Left lung (tissue), 10 donors: ENCODE measurements around the gene TRH. TPM values are rescaled to one million over a fixed set of nuclear protein-coding genes. Genes with fewer than 3 reads are reported as not detected.

ENCODE experiments used
- ATAC-seq: fragments of 200-7000 bp; cut with Tn5 transposase; one replicate; pipeline ENCODE4 v1.9.1; 2020; ENCODE audit warnings: moderate library complexity
- DNase-seq, 4 donors: peaks; one replicate each; pipeline ENCODE4 v3.0.0-alpha.2; 2013 to 2020
- H3K27ac ChIP-seq, 2 donors: fragments of 200-600 bp; sonication (generic) in 1 of 2; one replicate each; pipeline versions ENCODE4 v1.5.0 to v1.8.0; 2020 to 2021
- H3K27me3 ChIP-seq, 2 donors: fragments of 200-600 bp; sonication (generic) in 1 of 2; one replicate each; pipeline versions ENCODE4 v1.5.0 to v1.8.0; 2020 to 2021
- H3K36me3 ChIP-seq, 2 donors: fragments of 200-600 bp; sonication (generic) in 1 of 2; one replicate each; pipeline versions ENCODE4 v1.5.0 to v1.8.0; 2020 to 2021
- H3K4me1 ChIP-seq, 2 donors: fragments of 200-600 bp; one replicate each; pipeline ENCODE4 v1.8.0; 2021
- H3K4me3 ChIP-seq, 2 donors: fragments of 200-600 bp; sonication (generic) in 1 of 2; one replicate each; pipeline versions ENCODE4 v1.5.0 to v1.8.0; 2020 to 2021; ENCODE audit warnings: mild to moderate bottlenecking in 1 of 2
- H3K9me3 ChIP-seq, 2 donors: fragments of 200-600 bp; sonication (generic) in 1 of 2; one replicate each; pipeline versions ENCODE4 v1.5.0 to v1.8.0; 2020 to 2021
- intact Hi-C, 2 donors: fragments of 100-400 bp; cut with DNase I; formaldehyde crosslinking; loops; one replicate each; pipeline versions ENCODE4 v1.11.2 to v1.14.2; 2022
- polyA plus RNA-seq, 6 donors: library from polyadenylated mRNA; unstranded; fragments of 120-200 nt; gene quantifications; one replicate each; pipeline ENCODE4 v1.2.1, GENCODE V29; 2013; ENCODE audit not compliant: insufficient read length in 6 of 6
- total RNA-seq, 2 donors: library from RNA; stranded (reverse); fragmentation: NEBNext Ultra II Directional; extraction: Animal tissue kit (Norgen Biotek cat#: 25700); gene quantifications; one replicate each; pipeline ENCODE4 v1.2.1, GENCODE V29; 2021
- TF ChIP-seq, protein P1 (sequence below), 2 donors: fragments of 200-600 bp; sonication (generic) in 1 of 2; IDR thresholded peaks; one replicate each; pipeline versions ENCODE4 v1.5.0 to v1.8.0; 2021; ENCODE audit warnings: antibody characterized with exemption in 2 of 2
- donor health status: DM: no; HTN: yes; CAD: no.
- donor health status: DM: no; HTN: no; CAD: no.

TRH gene
- total and polyA plus RNA-seq, 8 donors, result 0.21 to 0.57 (median 0.39) TPM; not detected in 2

DNA sequence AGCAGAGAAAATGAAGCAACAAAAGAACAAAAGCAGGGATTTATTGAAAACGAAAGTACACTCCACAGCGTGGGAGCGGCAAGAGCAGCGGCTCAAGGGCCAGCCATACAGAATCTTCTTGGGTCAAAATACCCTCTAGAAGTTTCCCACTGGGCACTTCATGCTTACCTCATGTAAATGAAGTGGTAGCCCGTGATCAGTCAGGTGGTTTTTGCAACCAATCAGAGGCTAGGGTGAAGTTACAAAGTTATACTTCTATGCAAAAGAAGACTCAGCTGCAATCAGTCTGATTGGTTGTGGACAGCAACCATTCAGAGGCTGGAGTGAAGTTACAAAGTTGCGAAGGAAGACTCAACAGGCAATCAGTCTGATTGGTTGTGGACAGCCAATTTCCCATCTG, 37.8 kb upstream of the TRH start:
- Histone ChIP-seq H3K27ac (peak overlapping the region in 1 of 2 donors; percentile 39), H3K4me1 (peaks cover 0 to 9% of the 10 kb centered on the region in 2 donors), H3K9me3 (no peaks in the 10 kb centered on the region), H3K27me3 (no peaks in the 10 kb centered on the region), H3K4me3 (peak overlapping the region in 1 of 2 donors; percentile 6), H3K36me3 (no peaks in the 10 kb centered on the region)
- ATAC-seq (peak; percentile 64), DNase-seq (peak in 1 of 4 donors; percentile 39)
- TF ChIP-seq, protein P1, sequence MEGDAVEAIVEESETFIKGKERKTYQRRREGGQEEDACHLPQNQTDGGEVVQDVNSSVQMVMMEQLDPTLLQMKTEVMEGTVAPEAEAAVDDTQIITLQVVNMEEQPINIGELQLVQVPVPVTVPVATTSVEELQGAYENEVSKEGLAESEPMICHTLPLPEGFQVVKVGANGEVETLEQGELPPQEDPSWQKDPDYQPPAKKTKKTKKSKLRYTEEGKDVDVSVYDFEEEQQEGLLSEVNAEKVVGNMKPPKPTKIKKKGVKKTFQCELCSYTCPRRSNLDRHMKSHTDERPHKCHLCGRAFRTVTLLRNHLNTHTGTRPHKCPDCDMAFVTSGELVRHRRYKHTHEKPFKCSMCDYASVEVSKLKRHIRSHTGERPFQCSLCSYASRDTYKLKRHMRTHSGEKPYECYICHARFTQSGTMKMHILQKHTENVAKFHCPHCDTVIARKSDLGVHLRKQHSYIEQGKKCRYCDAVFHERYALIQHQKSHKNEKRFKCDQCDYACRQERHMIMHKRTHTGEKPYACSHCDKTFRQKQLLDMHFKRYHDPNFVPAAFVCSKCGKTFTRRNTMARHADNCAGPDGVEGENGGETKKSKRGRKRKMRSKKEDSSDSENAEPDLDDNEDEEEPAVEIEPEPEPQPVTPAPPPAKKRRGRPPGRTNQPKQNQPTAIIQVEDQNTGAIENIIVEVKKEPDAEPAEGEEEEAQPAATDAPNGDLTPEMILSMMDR (IDR thresholded peaks at IDR 0.05), result no peak
- intact Hi-C loops, result loop anchor here in 1 of 2 donors (10.0 kb wide), 1 partner anchor 302 kb away; no protein-coding TSS in a partner anchor

DNA sequence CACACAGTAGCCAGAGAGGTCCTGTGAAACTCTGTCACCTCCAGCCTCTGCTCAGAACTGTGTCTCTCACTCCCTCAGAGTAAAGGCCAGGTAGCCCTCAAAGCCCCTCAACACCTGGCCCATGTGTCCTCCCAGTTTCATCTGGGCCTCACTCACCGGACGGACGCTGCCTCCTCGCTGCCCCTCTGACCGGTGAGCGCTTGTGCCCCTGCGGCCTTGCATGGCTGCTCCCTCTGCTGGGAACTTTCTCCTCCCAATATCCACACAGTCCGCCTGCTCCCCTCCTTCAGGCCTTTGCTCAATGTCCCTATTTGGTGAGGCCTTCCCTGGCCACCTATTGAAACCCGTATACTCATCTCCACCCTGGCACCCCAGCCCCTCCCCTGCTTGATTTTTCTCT, 36.8 kb upstream of the TRH start:
- ATAC-seq (no peak), DNase-seq (no peak)
- Histone ChIP-seq H3K27me3 (no peaks in the 10 kb centered on the region), H3K36me3 (no peaks in the 10 kb centered on the region), H3K27ac (no peak overlapping the region), H3K9me3 (no peaks in the 10 kb centered on the region), H3K4me1 (peaks cover 0 to 9% of the 10 kb centered on the region in 2 donors), H3K4me3 (no peak overlapping the region)
- intact Hi-C loops, result loop anchor here in 1 of 2 donors (10.0 kb wide), 1 partner anchor 303 kb away; no protein-coding TSS in a partner anchor
- TF ChIP-seq, protein P1 (IDR thresholded peaks at IDR 0.05), result no peak

DNA sequence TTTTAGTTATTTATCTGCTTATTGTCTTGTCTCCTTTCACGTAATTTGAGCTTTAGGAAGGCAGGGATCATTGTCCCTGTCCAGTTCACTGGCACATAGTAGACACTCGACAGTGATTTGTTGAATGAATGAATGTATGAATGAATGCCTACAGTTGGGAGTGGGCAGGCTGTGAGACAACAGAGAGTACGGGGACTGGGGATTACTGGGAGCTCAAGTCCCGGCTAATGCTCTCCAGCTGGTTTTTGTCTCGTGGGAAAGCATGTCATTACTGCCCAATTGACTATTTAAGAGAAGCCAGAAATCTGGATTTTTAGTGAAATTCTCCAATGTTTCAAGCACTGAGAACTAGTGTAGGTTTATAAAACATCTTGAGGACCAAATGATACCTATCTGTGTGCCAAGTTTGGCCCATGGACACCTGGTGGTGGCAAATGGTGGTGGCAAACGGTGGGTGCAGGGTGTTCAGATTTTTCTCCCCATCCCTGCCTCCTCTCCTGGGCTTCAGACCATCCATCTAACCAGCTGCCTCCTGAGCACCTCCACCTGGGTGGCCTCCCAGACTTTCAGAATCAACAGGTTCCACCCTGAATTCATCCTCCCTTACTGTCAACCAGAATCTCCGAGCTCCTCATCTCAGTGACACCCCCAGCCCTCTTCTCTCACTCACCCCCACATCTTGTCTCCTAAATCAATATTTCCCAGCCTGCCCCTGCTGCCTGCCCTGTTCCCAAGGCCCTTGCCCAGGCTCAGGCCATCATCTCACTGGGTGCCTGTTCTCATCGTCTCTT, 36.2 kb upstream of the TRH start:
- no peak overlapping the region for H3K27ac ChIP-seq
- DNase-seq, result no peak

DNA sequence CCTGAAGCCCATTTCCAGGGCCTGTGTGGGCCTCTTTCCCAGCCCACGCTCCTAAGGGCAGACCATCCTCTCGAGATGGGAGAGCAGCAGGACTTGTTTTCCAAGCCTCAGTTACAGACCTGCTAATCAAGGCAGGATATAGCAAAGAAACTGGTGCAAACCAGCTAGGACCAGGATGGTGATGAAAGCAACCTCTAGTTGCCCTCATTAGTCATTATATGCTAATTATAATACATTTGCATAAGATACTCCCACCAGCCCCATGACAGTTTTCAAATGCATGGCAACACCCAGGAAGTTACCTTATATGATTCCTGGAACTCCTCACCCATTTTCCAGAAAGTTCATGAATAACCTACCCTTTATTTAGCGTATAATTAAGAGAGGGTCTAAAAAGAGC, 34.4 kb upstream of the TRH start:
- Histone ChIP-seq H3K27ac (no peak overlapping the region), H3K36me3 (no peaks in the 10 kb centered on the region)
- intact Hi-C loops, result loop anchor here in 1 of 2 donors (10.0 kb wide), 1 partner anchor 155 kb away; no protein-coding TSS in a partner anchor

More for the DNA sequence above, 36.2 kb upstream of the TRH start:
- intact Hi-C loops, result loop anchor here in 1 of 2 donors (10.0 kb wide), 1 partner anchor 304 kb away; no protein-coding TSS in a partner anchor
- no peaks in the 10 kb centered on the region for H3K36me3 ChIP-seq
- peaks cover 0 to 9% of the 10 kb centered on the region in 2 donors for H3K4me1 ChIP-seq
- no peaks in the 10 kb centered on the region for H3K27me3 ChIP-seq
- TF ChIP-seq, protein P1 (IDR thresholded peaks at IDR 0.05), result no peak
- no peak for ATAC-seq
- no peak overlapping the region for H3K4me3 ChIP-seq
- H3K9me3 ChIP-seq, result no peaks in the 10 kb centered on the region

More for the DNA sequence above, 34.4 kb upstream of the TRH start:
- no peaks in the 10 kb centered on the region for H3K9me3 ChIP-seq
- no peak overlapping the region for H3K4me3 ChIP-seq
- no peaks in the 10 kb centered on the region for H3K27me3 ChIP-seq
- no peak for DNase-seq
- TF ChIP-seq, protein P1 (IDR thresholded peaks at IDR 0.05), result no peak
- ATAC-seq, result no peak
- peaks cover 0 to 9% of the 10 kb centered on the region in 2 donors for H3K4me1 ChIP-seq
